Neural progenitor cell (in vitro differentiated cells): ENCODE results near the gene AANAT. TPM values are rescaled to one million over a fixed set of nuclear protein-coding genes. Genes with fewer than 3 reads are reported as not detected.

Experiments used
- DNase-seq: peaks from one replicate; pipeline ENCODE4 v3.0.0-alpha.2; 2016; ENCODE audit warnings: low spot score
- H2AFZ ChIP-seq: fragments of 200-600 bp; sonication (generic); replicated peaks from 2 replicates; pipeline ENCODE4 v1.6.1; 2016; ENCODE audit warnings: antibody characterized with exemption
- H3F3A ChIP-seq: fragments of 200-600 bp; sonication (generic); 2 replicates; pipeline ENCODE4 v1.6.1; 2016; ENCODE audit warnings: antibody characterized with exemption, low read depth
- H3K27ac ChIP-seq: fragments of 200-600 bp; sonication (generic); 2 replicates; pipeline ENCODE4 v1.5.1; 2016; ENCODE audit warnings: mild to moderate bottlenecking
- H3K27me3 ChIP-seq: fragments of 200-600 bp; sonication (generic); 2 replicates; pipeline ENCODE4 v1.6.1; 2016; ENCODE audit warnings: mild to moderate bottlenecking, moderate library complexity
- H3K36me3 ChIP-seq: fragments of 200-600 bp; sonication (generic); 2 replicates; pipeline ENCODE4 v1.5.1; 2016
- H3K4me1 ChIP-seq: fragments of 200-600 bp; sonication (generic); 2 replicates; pipeline ENCODE4 v1.6.1; 2016; ENCODE audit warnings: mixed run types
- H3K4me2 ChIP-seq: fragments of 200-600 bp; sonication (generic); 2 replicates; pipeline ENCODE4 v1.6.1; 2016
- H3K4me3 ChIP-seq: fragments of 200-600 bp; sonication (generic); 2 replicates; pipeline ENCODE4 v1.5.1; 2016
- H3K79me2 ChIP-seq: fragments of 200-600 bp; sonication (generic); 2 replicates; pipeline ENCODE4 v1.6.1; 2016; ENCODE audit warnings: low read depth
- H3K9ac ChIP-seq: fragments of 200-600 bp; sonication (generic); 2 replicates; pipeline ENCODE4 v1.6.1; 2016
- H3K9me3 ChIP-seq: fragments of 200-600 bp; sonication (generic); 2 replicates; pipeline ENCODE4 v1.5.1; 2016; ENCODE audit warnings: low read depth
- H4K20me1 ChIP-seq: fragments of 200-600 bp; sonication (generic); 2 replicates; pipeline ENCODE4 v1.6.1; 2016; ENCODE audit warnings: low read depth
- H3K27ac Mint-ChIP-seq: 3 replicates; pipeline ENCODE4 v1.8.0; 2021; ENCODE audit warnings: mixed read lengths
- H3K27me3 Mint-ChIP-seq: 2 replicates; pipeline ENCODE4 v1.8.0; 2022; ENCODE audit warnings: low read depth, mild to moderate bottlenecking, inconsistent platforms, moderate library complexity, mixed read lengths; ENCODE audit not compliant: insufficient read depth
- H3K36me3 Mint-ChIP-seq: 3 replicates; pipeline ENCODE4 v1.8.0; 2021; ENCODE audit warnings: mixed read lengths
- H3K4me1 Mint-ChIP-seq: 3 replicates; pipeline ENCODE4 v1.8.0; 2021; ENCODE audit warnings: mixed read lengths
- H3K4me3 Mint-ChIP-seq: 3 replicates; pipeline ENCODE4 v1.8.0; 2021; ENCODE audit warnings: mild to moderate bottlenecking, moderate library complexity, mixed read lengths
- H3K9me3 Mint-ChIP-seq: 3 replicates; pipeline ENCODE4 v1.8.0; 2020; ENCODE audit warnings: mixed read lengths
- CTCF ChIP-seq: fragments of 200-600 bp; sonication (generic); IDR thresholded peaks from 2 replicates; pipeline ENCODE4 v1.5.1; 2017; ENCODE audit warnings: antibody characterized with exemption, mild to moderate bottlenecking
- EZH2 ChIP-seq: fragments of 200-600 bp; sonication (generic); IDR thresholded peaks from 2 replicates; pipeline ENCODE4 v1.6.1; 2017; ENCODE audit warnings: antibody characterized with exemption, mild to moderate bottlenecking, moderate library complexity
- EZH2phosphoT487 ChIP-seq: fragments of 200-600 bp; sonication (generic); IDR thresholded peaks from 2 replicates; pipeline ENCODE4 v1.6.1; 2017; ENCODE audit warnings: antibody characterized with exemption
- total RNA-seq: library from RNA; depleted of rRNA; stranded (reverse); fragments of >200 nt; gene quantifications from 2 replicates; pipeline ENCODE4 v1.2.3, GENCODE V29; 2015; ENCODE audit warnings: low replicate concordance

The AANAT gene
- total RNA-seq, 1 donor from 2014 or later: not detected

GRCh38 chr17:76426853-76427252, 40.5 kb upstream of the AANAT start:
- H4K20me1 ChIP-seq: peaks cover 61% of the 10 kb centered on the region
- peaks cover 11% of the 10 kb centered on the region for H3K4me1 ChIP-seq
- H3K36me3 Mint-ChIP-seq: peaks cover 17% of the 10 kb centered on the region
- DNase-seq: no peak
- H3K27me3 ChIP-seq: no peaks in the 10 kb centered on the region
- peaks cover 63% of the 10 kb centered on the region for H3K79me2 ChIP-seq
- H3K9me3 ChIP-seq: no peaks in the 10 kb centered on the region
- no peaks in the 10 kb centered on the region for H3K36me3 ChIP-seq
- H3K4me1 Mint-ChIP-seq: peaks cover 10% of the 10 kb centered on the region
- H3K27me3 Mint-ChIP-seq: peaks cover 4% of the 10 kb centered on the region
- peaks cover 3% of the 10 kb centered on the region for H3F3A ChIP-seq
- no peak overlapping the region for H2AFZ ChIP-seq
- no peak overlapping the region for H3K9ac ChIP-seq
- H3K4me3 ChIP-seq: no peak overlapping the region
- no peak for TF ChIP-seq EZH2
- no peak for TF ChIP-seq CTCF
- no peak for TF ChIP-seq EZH2phosphoT487
- H3K27ac Mint-ChIP-seq: no peak overlapping the region
- H3K27ac ChIP-seq: no peak overlapping the region
- no peak overlapping the region for H3K4me2 ChIP-seq
- no peak overlapping the region for H3K4me3 Mint-ChIP-seq
- H3K9me3 Mint-ChIP-seq: peaks cover 12% of the 10 kb centered on the region

GRCh38 chr17:76427501-76428231, 39.7 kb upstream of the AANAT start:
- peaks cover 9% of the 10 kb centered on the region for H3K36me3 Mint-ChIP-seq

GRCh38 chr17:76428511-76428910, 38.9 kb upstream of the AANAT start:
- Histone ChIP-seq H3K9ac (no peak overlapping the region), H3K27ac (no peak overlapping the region), H3K4me2 (no peak overlapping the region), H3K4me3 (no peak overlapping the region), H3K36me3 (no peaks in the 10 kb centered on the region), H2AFZ (no peak overlapping the region), H3K27me3 (no peaks in the 10 kb centered on the region), H3K79me2 (peaks cover 80% of the 10 kb centered on the region), H3F3A (peaks cover 8% of the 10 kb centered on the region), H4K20me1 (peaks cover 65% of the 10 kb centered on the region), H3K9me3 (no peaks in the 10 kb centered on the region), H3K4me1 (peaks cover 17% of the 10 kb centered on the region)
- no peaks in the 10 kb centered on the region for H3K27me3 Mint-ChIP-seq
- H3K36me3 Mint-ChIP-seq: peaks cover 7% of the 10 kb centered on the region
- no peak for DNase-seq
- TF ChIP-seq EZH2phosphoT487 (no peak), EZH2 (no peak), CTCF (no peak)
- no peak overlapping the region for H3K4me3 Mint-ChIP-seq
- H3K27ac Mint-ChIP-seq: no peak overlapping the region
- H3K4me1 Mint-ChIP-seq: peaks cover 14% of the 10 kb centered on the region
- H3K9me3 Mint-ChIP-seq: peaks cover 7% of the 10 kb centered on the region

More at GRCh38 chr17:76427501-76428231, 39.7 kb upstream of the AANAT start:
- Mint-ChIP-seq H3K27me3 (no peaks in the 10 kb centered on the region), H3K27ac (no peak overlapping the region), H3K4me1 (peaks cover 14% of the 10 kb centered on the region), H3K9me3 (peaks cover 11% of the 10 kb centered on the region), H3K4me3 (no peak overlapping the region)
- H3K79me2 ChIP-seq: peaks cover 71% of the 10 kb centered on the region
- H3K9me3 ChIP-seq: no peaks in the 10 kb centered on the region
- H3K36me3 ChIP-seq: no peaks in the 10 kb centered on the region
- no peaks in the 10 kb centered on the region for H3K27me3 ChIP-seq
- peaks cover 17% of the 10 kb centered on the region for H3K4me1 ChIP-seq
- H3F3A ChIP-seq: peaks cover 6% of the 10 kb centered on the region
- H2AFZ ChIP-seq: no peak overlapping the region
- no peak overlapping the region for H3K4me3 ChIP-seq
- peaks cover 63% of the 10 kb centered on the region for H4K20me1 ChIP-seq
- TF ChIP-seq EZH2phosphoT487 (no peak), EZH2 (no peak), CTCF (no peak)
- no peak overlapping the region for H3K27ac ChIP-seq
- H3K9ac ChIP-seq: no peak overlapping the region
- no peak for DNase-seq
- no peak overlapping the region for H3K4me2 ChIP-seq
